Lower lobe of right lung (tissue), 2 donors: Measurements from ENCODE around the gene SELENOK. TPM values are rescaled to one million over a fixed set of nuclear protein-coding genes. Genes with fewer than 3 reads are reported as not detected.

Source experiments
- ATAC-seq, 2 donors: fragments of 200-7000 bp; cut with Tn5 transposase; one replicate each; pipeline ENCODE4 v1.9.1; 2020 to 2022; ENCODE audit warnings: mild to moderate bottlenecking in 2 of 2, moderate library complexity in 2 of 2
- DNase-seq: peaks from one replicate; pipeline ENCODE4 v3.0.0-alpha.2; 2020
- H3K27ac ChIP-seq: fragments of 200-600 bp; one replicate; pipeline ENCODE4 v1.8.0; 2022
- H3K27me3 ChIP-seq: fragments of 200-600 bp; one replicate; pipeline ENCODE4 v1.8.0; 2022; ENCODE audit warnings: low read depth
- H3K36me3 ChIP-seq: fragments of 200-600 bp; one replicate; pipeline ENCODE4 v1.8.0; 2022; ENCODE audit warnings: mild to moderate bottlenecking
- H3K4me1 ChIP-seq: fragments of 200-600 bp; one replicate; pipeline ENCODE4 v1.8.0; 2022
- H3K4me3 ChIP-seq: fragments of 200-600 bp; one replicate; pipeline ENCODE4 v1.8.0; 2022; ENCODE audit warnings: mild to moderate bottlenecking
- H3K9me3 ChIP-seq: fragments of 200-600 bp; one replicate; pipeline ENCODE4 v1.8.0; 2022
- intact Hi-C: fragments of 100-400 bp; cut with DNase I; formaldehyde crosslinking; loops from one replicate; pipeline ENCODE4 v1.11.0; 2022
- total RNA-seq: library from RNA; stranded (reverse); fragmentation: NEBNext Ultra II Directional; extraction: Animal tissue kit (Norgen Biotek cat#: 25700); gene quantifications from one replicate; pipeline ENCODE4 v1.2.1, GENCODE V29; 2021
- TF ChIP-seq, protein P1 (sequence below): fragments of 200-600 bp; IDR thresholded peaks from one replicate; pipeline ENCODE4 v1.8.0; 2022; ENCODE audit warnings: antibody characterized with exemption, mild to moderate bottlenecking
- donor health status: DM: no; HTN: yes; CAD: no; lungs with severe emphysema.

SELENOK gene
- total RNA-seq, 1 donor from 2014 or later: 38.7 TPM

DNA sequence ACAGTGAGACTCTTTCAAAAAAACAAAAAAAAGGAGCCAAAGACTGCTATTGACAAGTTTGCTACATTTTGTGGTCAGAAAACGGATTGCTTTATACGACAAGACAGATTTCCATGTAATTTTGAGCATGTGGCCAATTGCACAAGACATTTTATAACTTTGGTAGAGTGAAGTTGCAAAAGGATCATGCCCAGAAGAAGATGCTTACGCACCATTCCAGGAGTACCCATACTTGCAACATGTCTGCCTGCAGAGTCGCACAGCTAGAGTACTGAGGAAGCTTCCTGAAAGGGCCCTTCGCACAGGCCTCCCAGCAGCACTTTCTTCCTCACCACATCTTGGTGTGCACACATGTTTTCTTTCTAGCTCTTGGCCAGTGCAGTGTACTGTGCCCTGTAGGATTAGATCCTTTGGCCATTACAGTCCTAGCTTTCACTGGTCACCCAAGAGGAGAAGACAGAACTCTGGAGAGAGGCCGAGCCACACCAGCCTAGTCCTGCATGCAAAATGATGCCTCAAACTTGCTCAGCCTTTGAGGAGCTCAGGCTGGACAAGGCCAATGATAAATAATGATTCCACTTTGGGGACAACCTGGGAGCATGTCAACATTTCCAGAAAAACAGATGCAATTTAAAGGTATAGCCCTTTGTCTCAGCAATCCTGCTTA, 57.1 kb downstream of the SELENOK start:
- Histone ChIP-seq H3K36me3 (no peaks in the 10 kb centered on the region), H3K27me3 (no peaks in the 10 kb centered on the region), H3K4me1 (no peaks in the 10 kb centered on the region), H3K27ac (no peak overlapping the region), H3K9me3 (no peaks in the 10 kb centered on the region), H3K4me3 (no peak overlapping the region)
- intact Hi-C loops: no loop called here
- ATAC-seq (peak; percentile 66 to 74), DNase-seq (no peak)
- TF ChIP-seq, protein P1, sequence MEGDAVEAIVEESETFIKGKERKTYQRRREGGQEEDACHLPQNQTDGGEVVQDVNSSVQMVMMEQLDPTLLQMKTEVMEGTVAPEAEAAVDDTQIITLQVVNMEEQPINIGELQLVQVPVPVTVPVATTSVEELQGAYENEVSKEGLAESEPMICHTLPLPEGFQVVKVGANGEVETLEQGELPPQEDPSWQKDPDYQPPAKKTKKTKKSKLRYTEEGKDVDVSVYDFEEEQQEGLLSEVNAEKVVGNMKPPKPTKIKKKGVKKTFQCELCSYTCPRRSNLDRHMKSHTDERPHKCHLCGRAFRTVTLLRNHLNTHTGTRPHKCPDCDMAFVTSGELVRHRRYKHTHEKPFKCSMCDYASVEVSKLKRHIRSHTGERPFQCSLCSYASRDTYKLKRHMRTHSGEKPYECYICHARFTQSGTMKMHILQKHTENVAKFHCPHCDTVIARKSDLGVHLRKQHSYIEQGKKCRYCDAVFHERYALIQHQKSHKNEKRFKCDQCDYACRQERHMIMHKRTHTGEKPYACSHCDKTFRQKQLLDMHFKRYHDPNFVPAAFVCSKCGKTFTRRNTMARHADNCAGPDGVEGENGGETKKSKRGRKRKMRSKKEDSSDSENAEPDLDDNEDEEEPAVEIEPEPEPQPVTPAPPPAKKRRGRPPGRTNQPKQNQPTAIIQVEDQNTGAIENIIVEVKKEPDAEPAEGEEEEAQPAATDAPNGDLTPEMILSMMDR: no peak

Other genes starting within 250 kb of the SELENOK start
- 17.3 TPM for gene CHDH, start 45.4 kb downstream of the SELENOK start, total RNA-seq
- gene IL17RB, start 45.3 kb downstream of the SELENOK start, total RNA-seq: 18.4 TPM
- 26.0 TPM for gene ACTR8, start 9.7 kb downstream of the SELENOK start, total RNA-seq
- gene CACNA2D3, start 230.7 kb upstream of the SELENOK start, total RNA-seq: 3.6 TPM